PFSK-1 (cell line): ENCODE data around the gene AP3B1.

ENCODE experiments used
- FOXP2 ChIP-seq: optimal IDR thresholded peaks from 2 replicates; pipeline ENCODE3; 2011; ENCODE audit warnings: borderline replicate concordance, control low read depth, inconsistent platforms; ENCODE audit not compliant: insufficient read depth; ENCODE audit errors: extremely low read length, extremely low read depth
- SIN3A ChIP-seq: IDR thresholded peaks from 2 replicates; pipeline ENCODE4 v1.6.1; 2012; ENCODE audit warnings: mild to moderate bottlenecking, low read length, moderate library complexity, borderline replicate concordance; ENCODE audit not compliant: insufficient read depth

DNA sequence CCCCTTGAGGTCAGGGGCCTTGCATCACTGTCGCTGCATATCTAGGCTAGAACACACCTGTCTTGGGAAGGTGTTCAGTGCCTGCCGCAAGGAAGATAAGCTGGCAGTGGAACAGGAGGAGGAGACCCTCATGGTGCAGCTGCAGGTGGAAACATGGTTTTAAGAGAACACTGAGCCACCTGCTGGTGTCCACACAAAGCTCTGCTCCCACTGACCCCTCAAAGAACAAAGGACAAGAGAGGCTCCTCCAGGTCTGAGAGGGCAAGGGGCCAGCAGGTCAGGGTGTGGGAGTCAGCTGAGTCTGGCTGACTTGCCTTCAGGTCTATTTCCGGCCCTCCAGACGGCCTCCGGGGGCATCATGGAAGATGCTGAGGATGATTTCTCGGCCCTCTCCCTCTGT is 308.2 kb downstream of the AP3B1 start:
- TF ChIP-seq FOXP2: no peak
- TF ChIP-seq SIN3A: no peak
